Stimulated activated effector memory CD8-positive, alpha-beta T cell treated with anti-CD3 and anti-CD28 coated beads, Interleukin-12 subunit alpha, Interleukin-12 subunit beta, amount 100 ng/mL, for 72 hours (primary cell): ENCODE results near the gene DTWD2.
"Not testable (repeated sequence)": the region's sequence is repeated elsewhere in the genome, so short reads cannot be mapped to it uniquely, and the experiment has no call there.

ENCODE experiments used
- ATAC-seq: fragments of 150-1000 bp; cut with Tn5 transposase; 2 replicates; pipeline ENCODE4 v1.10.0; 2021
- DNase-seq, 2 donors: peaks; one replicate each; pipeline ENCODE4 v3.0.0; 2021 to 2022; ENCODE audit warnings: low spot score in 2 of 2
- H3K27ac Mint-ChIP-seq: one replicate; pipeline ENCODE4 v1.8.0; 2022; ENCODE audit warnings: mild to moderate bottlenecking, mixed read lengths
- H3K36me3 Mint-ChIP-seq: one replicate; pipeline ENCODE4 v1.8.0; 2022; ENCODE audit warnings: mild to moderate bottlenecking, mixed read lengths
- H3K4me1 Mint-ChIP-seq: one replicate; pipeline ENCODE4 v1.8.0; 2022; ENCODE audit warnings: mixed read lengths
- H3K4me3 Mint-ChIP-seq: one replicate; pipeline ENCODE4 v1.8.0; 2022; ENCODE audit warnings: mild to moderate bottlenecking, mixed read lengths
- H3K9me3 Mint-ChIP-seq: one replicate; pipeline ENCODE4 v1.8.0; 2022; ENCODE audit warnings: mixed read lengths

The DTWD2 gene

GRCh38 chr5:118937393-118938061 lies 50.8 kb downstream of the DTWD2 start:
- Mint-ChIP-seq H3K27ac (no peak overlapping the region), H3K4me1 (no peaks in the 10 kb centered on the region), H3K4me3 (no peak overlapping the region), H3K9me3 (no peaks in the 10 kb centered on the region), H3K36me3 (no peaks in the 10 kb centered on the region)
- no peak for DNase-seq
- ATAC-seq = no peak

GRCh38 chr5:118933703-118934102 lies 54.6 kb downstream of the DTWD2 start:
- H3K4me3 Mint-ChIP-seq = no peak overlapping the region
- H3K4me1 Mint-ChIP-seq = no peaks in the 10 kb centered on the region
- H3K9me3 Mint-ChIP-seq = peaks cover 3% of the 10 kb centered on the region
- H3K27ac Mint-ChIP-seq = no peak overlapping the region
- no peaks in the 10 kb centered on the region for H3K36me3 Mint-ChIP-seq
- ATAC-seq (no peak), DNase-seq (no peak)

DNA sequence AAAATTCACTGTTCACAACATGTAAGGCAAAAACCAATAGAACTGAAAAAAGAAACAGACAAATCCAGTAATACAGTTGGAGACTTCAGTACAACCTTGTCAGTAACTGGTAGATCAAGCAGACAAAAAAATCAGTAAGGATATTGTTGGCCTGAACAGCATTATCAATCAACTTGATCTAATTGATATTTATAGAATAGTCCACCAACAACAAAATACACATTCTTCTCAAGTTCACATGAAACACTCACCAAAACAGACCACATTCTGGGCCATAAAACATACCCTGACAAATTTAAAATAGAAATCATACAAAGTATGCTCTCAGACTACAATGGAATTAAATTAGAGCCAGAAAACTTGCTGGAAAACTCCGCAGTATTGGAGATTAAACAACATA lies 56.8 kb downstream of the DTWD2 start:
- no peak overlapping the region for H3K4me3 Mint-ChIP-seq
- ATAC-seq = no peak
- no peak for DNase-seq
- H3K9me3 Mint-ChIP-seq = peaks cover 3% of the 10 kb centered on the region
- H3K36me3 Mint-ChIP-seq = no peaks in the 10 kb centered on the region
- H3K27ac Mint-ChIP-seq = no peak overlapping the region
- no peaks in the 10 kb centered on the region for H3K4me1 Mint-ChIP-seq

DNA sequence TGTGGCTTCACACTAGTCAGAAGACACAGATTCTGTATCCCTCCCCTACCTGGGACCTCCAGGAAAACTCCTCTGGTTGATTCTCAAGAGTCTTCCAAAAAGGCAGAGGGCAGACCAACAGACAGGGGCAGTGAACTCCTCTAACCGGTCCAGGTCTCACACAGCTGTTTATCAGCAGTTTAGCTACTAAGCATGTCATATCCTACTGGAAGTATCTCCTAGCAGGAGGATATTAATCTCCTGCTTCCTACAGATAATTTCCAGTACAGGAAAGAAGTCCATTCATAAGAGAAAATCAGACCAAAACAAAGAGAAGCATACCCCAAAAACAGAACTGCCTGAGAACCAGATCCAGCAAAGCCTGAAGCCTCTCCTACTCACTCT lies 64.3 kb downstream of the DTWD2 start:
- Mint-ChIP-seq H3K36me3 (no peaks in the 10 kb centered on the region), H3K4me3 (no peak overlapping the region), H3K9me3 (no peaks in the 10 kb centered on the region), H3K27ac (no peak overlapping the region), H3K4me1 (no peaks in the 10 kb centered on the region)
- ATAC-seq (no peak), DNase-seq (no peak)

GRCh38 chr5:118923295-118924005 lies 64.9 kb downstream of the DTWD2 start:
- no peak for DNase-seq
- ATAC-seq = no peak
- no peaks in the 10 kb centered on the region for H3K36me3 Mint-ChIP-seq
- no peak overlapping the region for H3K4me3 Mint-ChIP-seq
- H3K4me1 Mint-ChIP-seq = no peaks in the 10 kb centered on the region
- H3K27ac Mint-ChIP-seq = no peak overlapping the region
- no peaks in the 10 kb centered on the region for H3K9me3 Mint-ChIP-seq

GRCh38 chr5:118921866-118922265 lies 66.5 kb downstream of the DTWD2 start:
- no peaks in the 10 kb centered on the region for H3K4me1 Mint-ChIP-seq
- DNase-seq (no peak), ATAC-seq (no peak)
- H3K27ac Mint-ChIP-seq = no peak overlapping the region
- H3K4me3 Mint-ChIP-seq = no peak overlapping the region
- no peaks in the 10 kb centered on the region for H3K9me3 Mint-ChIP-seq
- H3K36me3 Mint-ChIP-seq = no peaks in the 10 kb centered on the region

- Mint-ChIP-seq H3K4me1 (no peaks in the 10 kb centered on the region), H3K27ac (no peak overlapping the region), H3K4me3 (no peak overlapping the region), H3K36me3 (no peaks in the 10 kb centered on the region), H3K9me3 (no peaks in the 10 kb centered on the region)
- ATAC-seq = no peak
- no peak for DNase-seq
These were observed 69.3 kb downstream of the DTWD2 start for GRCh38 chr5:118919016-118919415.

GRCh38 chr5:118918232-118918631 lies 70.1 kb downstream of the DTWD2 start:
- DNase-seq (no peak), ATAC-seq (no peak)
- H3K4me3 Mint-ChIP-seq = no peak overlapping the region
- H3K9me3 Mint-ChIP-seq = no peaks in the 10 kb centered on the region
- H3K27ac Mint-ChIP-seq = no peak overlapping the region
- H3K36me3 Mint-ChIP-seq = no peaks in the 10 kb centered on the region
- H3K4me1 Mint-ChIP-seq = no peaks in the 10 kb centered on the region

DNA sequence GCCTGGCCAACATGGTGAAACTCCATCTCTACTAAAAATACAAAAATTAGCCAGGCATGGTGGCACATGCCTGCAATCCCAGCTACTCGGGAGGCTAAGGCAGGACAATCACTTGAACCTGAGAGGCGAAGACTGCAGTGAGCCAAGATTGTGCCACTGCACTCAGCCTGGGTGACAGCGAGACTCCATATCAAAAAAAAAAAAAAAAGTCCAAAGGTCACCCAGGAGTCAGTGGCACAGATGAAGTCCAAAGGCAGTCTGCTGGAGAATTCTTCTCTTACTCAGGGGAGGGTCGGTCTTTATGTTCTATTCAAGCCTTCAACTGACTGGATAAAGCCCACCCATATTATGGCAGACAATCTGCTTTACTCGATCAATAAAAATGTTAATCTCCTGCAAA lies 80.8 kb downstream of the DTWD2 start:
- not testable (repeated sequence) for H3K27ac Mint-ChIP-seq, H3K4me3 Mint-ChIP-seq, H3K4me1 Mint-ChIP-seq, H3K9me3 Mint-ChIP-seq, ATAC-seq, DNase-seq, H3K36me3 Mint-ChIP-seq

DNA sequence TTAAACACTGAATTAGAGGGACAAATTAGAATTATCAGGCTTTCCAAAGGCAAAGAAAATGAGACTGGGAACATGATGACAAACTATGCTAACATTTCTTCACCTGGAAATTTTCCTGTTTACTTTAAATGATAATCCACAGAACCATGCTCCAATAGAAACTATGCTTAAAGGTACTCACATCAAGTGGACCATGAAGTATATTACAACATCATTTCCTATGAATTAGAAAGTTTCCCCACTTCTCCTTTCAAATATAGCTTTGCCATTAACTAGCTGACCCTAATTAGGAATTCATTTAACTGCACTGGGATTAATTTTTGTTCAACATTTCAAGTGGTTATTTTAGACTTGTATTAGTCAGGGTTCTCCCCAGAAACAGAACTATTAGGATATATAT lies 81.4 kb downstream of the DTWD2 start:
- Mint-ChIP-seq H3K27ac (no peak overlapping the region), H3K4me3 (no peak overlapping the region), H3K9me3 (no peaks in the 10 kb centered on the region), H3K36me3 (no peaks in the 10 kb centered on the region), H3K4me1 (no peaks in the 10 kb centered on the region)
- no peak for ATAC-seq
- DNase-seq = no peak

GRCh38 chr5:118905196-118905595 lies 83.2 kb downstream of the DTWD2 start:
- H3K27ac Mint-ChIP-seq = no peak overlapping the region
- H3K36me3 Mint-ChIP-seq = no peaks in the 10 kb centered on the region
- no peak overlapping the region for H3K4me3 Mint-ChIP-seq
- DNase-seq = no peak
- H3K9me3 Mint-ChIP-seq = no peaks in the 10 kb centered on the region
- H3K4me1 Mint-ChIP-seq = no peaks in the 10 kb centered on the region
- ATAC-seq = no peak

- no peaks in the 10 kb centered on the region for H3K4me1 Mint-ChIP-seq
- H3K27ac Mint-ChIP-seq = no peak overlapping the region
- H3K4me3 Mint-ChIP-seq = no peak overlapping the region
- no peaks in the 10 kb centered on the region for H3K9me3 Mint-ChIP-seq
- DNase-seq (no peak), ATAC-seq (no peak)
- no peaks in the 10 kb centered on the region for H3K36me3 Mint-ChIP-seq
These were observed 85.5 kb downstream of the DTWD2 start for GRCh38 chr5:118902656-118903438.

GRCh38 chr5:118894709-118895108 lies 93.6 kb downstream of the DTWD2 start:
- Mint-ChIP-seq H3K4me3 (no peak overlapping the region), H3K27ac (no peak overlapping the region), H3K4me1 (no peaks in the 10 kb centered on the region), H3K36me3 (no peaks in the 10 kb centered on the region), H3K9me3 (no peaks in the 10 kb centered on the region)
- DNase-seq (no peak), ATAC-seq (no peak)

DNA sequence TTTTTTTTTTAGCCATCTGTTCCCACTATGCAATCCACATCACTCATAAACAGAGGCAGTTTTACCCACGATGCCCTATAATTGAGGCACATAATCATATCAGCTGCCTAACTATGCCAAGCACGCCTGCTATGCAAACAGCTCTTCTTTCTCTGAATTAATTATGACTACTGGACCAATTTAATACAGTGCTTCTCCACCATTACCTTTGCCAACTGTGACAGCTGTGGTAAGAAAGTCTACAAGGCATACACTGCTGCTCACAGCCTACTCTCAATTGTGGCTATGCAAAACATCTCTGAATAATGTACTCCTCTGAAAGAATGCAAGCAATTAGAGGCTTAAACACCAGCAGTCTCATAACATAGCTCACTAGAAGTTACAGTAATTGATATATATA lies 97.1 kb downstream of the DTWD2 start:
- DNase-seq (no peak), ATAC-seq (no peak)
- Mint-ChIP-seq H3K4me1 (no peaks in the 10 kb centered on the region), H3K9me3 (no peaks in the 10 kb centered on the region), H3K36me3 (no peaks in the 10 kb centered on the region), H3K4me3 (no peak overlapping the region), H3K27ac (no peak overlapping the region)

DNA sequence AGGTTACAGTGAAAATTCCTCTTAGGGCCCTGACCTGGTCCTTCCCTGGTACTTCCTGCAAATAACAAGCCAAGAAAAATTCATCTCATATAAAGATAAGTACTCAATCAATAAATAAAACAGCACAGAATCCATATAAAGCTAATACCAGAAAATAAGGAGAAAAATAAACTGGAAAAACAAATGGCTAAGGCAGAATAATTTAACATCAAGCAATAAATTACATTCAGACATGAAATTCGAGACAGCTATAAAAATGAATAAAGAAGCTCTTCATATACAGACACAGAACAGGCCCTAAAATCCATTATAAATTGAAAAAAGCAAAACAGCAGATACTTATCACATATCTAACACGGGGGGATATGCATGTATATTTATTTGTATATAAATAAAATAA lies 99.2 kb downstream of the DTWD2 start:
- no peaks in the 10 kb centered on the region for H3K9me3 Mint-ChIP-seq
- no peak overlapping the region for H3K4me3 Mint-ChIP-seq
- no peak overlapping the region for H3K27ac Mint-ChIP-seq
- no peaks in the 10 kb centered on the region for H3K36me3 Mint-ChIP-seq
- H3K4me1 Mint-ChIP-seq = no peaks in the 10 kb centered on the region
- ATAC-seq (no peak), DNase-seq (no peak)

- H3K4me3 Mint-ChIP-seq = no peak overlapping the region
These were observed 99.8 kb downstream of the DTWD2 start for GRCh38 chr5:118888556-118888955.

More at GRCh38 chr5:118888556-118888955, 99.8 kb downstream of the DTWD2 start:
- H3K9me3 Mint-ChIP-seq = no peaks in the 10 kb centered on the region
- no peaks in the 10 kb centered on the region for H3K4me1 Mint-ChIP-seq
- DNase-seq (no peak), ATAC-seq (no peak)
- H3K27ac Mint-ChIP-seq = no peak overlapping the region
- no peaks in the 10 kb centered on the region for H3K36me3 Mint-ChIP-seq
